Stomach (tissue), 4 donors: ENCODE measurements around the gene WDR82.

Source experiments
- CTCF ChIP-seq, 7 experiments: fragments of 450-650 bp in 4 of 7; fragments of 200-600 bp in 3 of 7; sonication (generic) in 3 of 7; IDR thresholded peaks; one replicate each; pipeline ENCODE4 v1.5.1; 2016 to 2019; ENCODE audit warnings: antibody characterized with exemption in 7 of 7, control low read depth in 2 of 7, mild to moderate bottlenecking in 1 of 7
- POLR2A ChIP-seq, 4 donors: fragments of 450-650 bp; IDR thresholded peaks; one replicate each; pipeline ENCODE4 v1.6.1; 2016; ENCODE audit warnings: antibody characterized with exemption in 4 of 4, control low read depth in 2 of 4, mild to moderate bottlenecking in 1 of 4, moderate library complexity in 1 of 4
- POLR2AphosphoS5 ChIP-seq, 3 donors: sonication (generic); formaldehyde crosslinking; IDR thresholded peaks; one replicate each; pipeline ENCODE4 v1.6.1; 2016; ENCODE audit warnings: antibody characterized with exemption in 3 of 3

GRCh38 chr3:52289747-52290595, 11.5 kb upstream of the WDR82 start:
- TF ChIP-seq POLR2A (IDR thresholded peaks at IDR 0.05) (no peak), CTCF (IDR thresholded peaks at IDR 0.05) (no peak), POLR2AphosphoS5 (IDR thresholded peaks at IDR 0.05) (peak in 2 of 3 donors; percentile 27 to 33)
